Measurements from ENCODE around the gene ZNF618.

Gene ZNF618

DNA sequence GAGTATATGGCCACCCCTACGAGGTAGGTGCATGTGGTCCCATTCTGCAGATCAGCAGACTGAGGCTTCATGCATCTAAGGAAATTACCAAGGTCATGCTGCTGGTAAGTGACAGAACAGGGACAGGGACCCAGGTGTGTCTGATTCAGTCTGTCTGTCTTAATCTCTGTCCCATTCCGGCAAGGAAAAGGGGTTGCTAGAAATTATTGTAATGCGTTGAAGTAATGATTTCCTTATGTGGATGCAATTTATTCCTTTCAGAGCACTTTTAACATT lies 125.2 kb downstream of the ZNF618 start:
- DNase-seq (ENCODE audit: low read depth): no peak

DNA sequence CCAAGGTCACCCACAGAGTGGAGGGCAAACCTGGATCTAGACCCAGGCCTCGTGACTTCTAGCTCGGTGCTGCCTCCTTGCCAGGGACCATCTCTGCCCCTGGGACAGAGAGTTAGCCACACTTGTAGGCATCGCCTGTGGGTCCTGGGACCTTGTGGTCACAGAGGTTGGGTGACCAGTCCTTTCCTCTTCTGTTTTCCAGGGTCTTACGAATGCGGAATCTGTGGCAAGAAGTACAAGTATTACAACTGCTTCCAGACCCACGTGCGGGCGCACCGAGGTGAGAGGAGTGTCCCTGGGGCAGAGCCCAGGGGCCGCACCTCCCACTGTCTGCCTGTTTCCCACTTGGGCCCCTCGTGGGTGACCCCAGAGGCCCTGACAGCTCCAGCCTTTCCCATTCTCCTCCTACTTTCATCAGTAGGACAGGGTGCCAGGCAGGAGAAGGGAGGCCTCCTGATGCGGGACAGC lies 125.7 kb downstream of the ZNF618 start:
- DNase-seq (ENCODE audit: low read depth): no peak

DNA sequence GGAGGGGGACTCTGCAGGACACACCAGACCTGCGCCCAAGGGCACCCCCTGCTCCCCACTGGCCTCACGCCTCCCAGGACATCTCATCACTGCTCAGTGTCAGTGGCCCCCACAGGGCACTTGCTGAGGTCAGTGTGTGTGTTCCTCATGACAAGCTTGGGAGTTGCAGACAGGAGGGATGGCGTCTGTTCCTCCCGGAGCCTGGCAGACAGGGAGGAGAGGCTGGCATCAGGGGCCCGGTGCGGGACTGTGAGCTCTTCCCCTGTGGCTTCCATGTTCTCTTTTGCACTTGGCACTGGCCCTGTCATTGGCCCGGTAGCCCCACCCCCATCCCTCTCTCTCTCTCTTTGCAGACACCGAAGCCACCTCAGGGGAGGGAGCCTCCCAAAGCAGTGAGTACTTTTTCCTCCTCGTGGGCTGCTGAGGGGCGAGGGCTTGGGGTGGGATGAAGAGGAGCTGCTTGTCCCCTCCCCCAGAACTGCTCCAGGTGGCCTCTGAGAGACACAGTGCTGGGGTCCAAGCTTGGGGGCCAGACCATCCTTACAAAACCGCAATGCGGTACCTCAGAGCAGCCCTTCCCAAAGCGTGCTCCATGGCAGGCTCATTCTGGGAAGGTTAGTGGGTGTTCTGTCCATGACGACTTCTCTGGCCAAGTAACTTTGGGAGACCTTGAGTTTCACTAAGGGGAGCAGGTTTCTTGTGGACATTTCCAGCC lies 126.3 kb downstream of the ZNF618 start:
- no peak for DNase-seq (ENCODE audit: low read depth)

DNA sequence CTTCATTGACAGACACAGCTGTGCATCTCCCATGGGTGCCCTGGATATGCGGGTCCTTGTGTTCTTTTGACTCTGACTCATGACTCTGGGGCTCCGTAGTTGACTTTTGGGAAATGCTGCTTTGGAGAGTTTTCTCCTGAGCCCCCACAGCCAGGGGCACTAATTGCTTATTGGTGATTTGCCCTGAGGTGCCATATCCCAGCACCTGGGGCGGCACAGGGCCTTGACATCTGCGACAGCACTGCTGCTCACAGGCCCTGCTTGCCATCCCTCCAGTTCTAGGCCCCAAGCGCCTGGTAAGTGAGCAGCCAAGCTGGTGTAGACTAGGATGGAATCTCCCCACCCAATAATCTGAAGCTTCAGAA lies 126.9 kb downstream of the ZNF618 start:
- DNase-seq (ENCODE audit: low read depth): no peak

DNA sequence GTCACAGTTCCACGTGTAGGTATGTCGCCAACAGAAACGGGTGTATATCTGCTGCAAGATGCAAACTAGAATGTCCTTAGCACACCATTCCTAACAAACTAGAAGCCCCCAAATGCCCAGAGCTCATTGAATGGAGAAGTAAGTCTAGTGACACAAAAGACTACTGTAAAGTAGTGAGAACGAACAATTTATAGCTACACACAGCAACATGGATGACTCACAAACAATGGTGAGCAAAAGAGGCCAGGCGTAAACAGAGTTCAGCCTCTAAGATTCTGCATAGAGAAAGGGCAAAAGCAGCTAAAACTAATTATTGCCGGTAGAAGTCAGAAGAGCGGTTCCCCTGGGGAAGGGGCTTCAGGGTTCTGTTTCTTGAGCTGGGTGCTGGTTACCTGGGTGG lies 127.2 kb downstream of the ZNF618 start:
- no peak for DNase-seq (ENCODE audit: low read depth)

DNA sequence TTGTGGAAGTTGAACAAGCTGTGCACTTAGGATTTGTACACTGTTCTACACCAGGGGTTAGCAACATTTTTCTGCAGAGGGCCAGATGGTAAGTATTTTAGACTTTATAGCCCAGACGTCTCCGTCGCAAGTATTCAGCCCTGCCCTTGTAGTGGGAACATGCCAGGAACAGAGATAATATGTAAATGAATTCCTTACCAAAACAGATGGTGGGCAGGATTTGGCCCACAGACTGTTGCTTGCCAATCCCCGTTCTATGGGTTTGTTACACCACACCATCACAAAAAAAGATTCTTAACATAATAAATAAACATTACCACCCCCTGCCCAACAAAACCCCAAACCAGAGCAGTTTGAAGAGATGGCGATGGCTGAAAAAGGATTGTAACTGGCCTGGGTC lies 127.6 kb downstream of the ZNF618 start:
- no peak for DNase-seq (ENCODE audit: low read depth)

DNA sequence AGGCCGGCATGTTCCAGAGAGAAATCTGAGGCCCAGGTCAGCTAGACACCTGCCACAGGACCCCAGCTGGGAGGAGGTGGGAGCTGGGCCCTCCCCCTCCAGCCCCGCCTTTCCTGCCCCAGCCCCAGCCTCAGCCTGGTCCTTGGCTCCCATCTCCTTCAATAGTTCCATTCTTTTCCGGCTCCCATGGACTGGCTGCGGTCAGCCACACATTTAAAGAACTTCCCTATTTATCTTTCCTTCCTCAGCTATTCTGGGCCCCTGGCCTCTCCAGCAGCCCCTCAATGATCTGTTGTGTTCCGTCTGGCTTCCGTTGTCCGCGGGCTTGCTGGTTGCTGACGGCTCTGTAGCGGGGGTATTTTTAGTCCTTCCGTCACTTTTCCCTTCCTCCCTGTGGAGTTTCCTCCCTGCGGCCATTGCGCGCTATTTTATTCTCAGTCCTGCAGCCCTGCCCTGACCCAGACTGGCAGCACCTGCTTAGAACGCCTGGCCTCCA lies 128.2 kb downstream of the ZNF618 start:
- no peak for DNase-seq (ENCODE audit: low read depth)

DNA sequence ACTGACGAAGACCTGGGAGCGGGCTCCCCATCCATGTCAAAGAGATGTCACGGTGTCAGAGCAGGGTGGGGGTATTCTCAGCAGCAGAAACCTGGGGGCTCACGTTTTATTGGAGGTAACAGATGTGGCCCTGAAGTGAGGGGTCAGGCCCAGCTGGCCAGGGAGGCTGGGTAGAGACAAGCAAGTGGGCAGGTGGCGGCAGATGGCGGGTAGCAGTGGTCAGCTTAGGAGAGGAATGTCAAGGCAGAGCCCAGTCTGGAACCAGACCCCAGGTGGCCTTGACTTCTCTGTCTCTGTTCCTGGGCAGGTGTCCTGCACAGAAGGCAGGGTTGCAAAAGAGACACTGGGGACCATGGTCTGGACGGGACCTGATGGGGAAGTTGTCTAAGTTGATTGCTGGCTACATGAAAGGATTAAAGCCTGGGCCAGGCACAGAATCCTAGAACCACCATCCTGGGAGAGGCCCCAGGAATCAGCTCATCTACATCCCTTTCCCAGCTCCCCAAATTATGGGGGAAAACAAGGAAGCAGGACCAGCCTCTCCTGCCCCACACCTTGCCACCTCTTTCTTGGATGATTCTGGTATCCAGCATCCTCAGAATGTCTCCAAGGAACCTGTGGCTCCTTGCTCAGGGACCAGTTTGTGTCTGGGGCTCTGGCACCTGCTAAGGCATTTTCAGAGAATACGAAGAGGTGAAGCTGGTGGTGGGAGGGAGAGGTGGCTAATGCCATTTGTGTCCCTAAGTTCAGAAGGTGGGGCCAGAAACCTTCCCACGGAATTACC lies 129.5 kb downstream of the ZNF618 start:
- no peak for DNase-seq (ENCODE audit: low read depth)

DNA sequence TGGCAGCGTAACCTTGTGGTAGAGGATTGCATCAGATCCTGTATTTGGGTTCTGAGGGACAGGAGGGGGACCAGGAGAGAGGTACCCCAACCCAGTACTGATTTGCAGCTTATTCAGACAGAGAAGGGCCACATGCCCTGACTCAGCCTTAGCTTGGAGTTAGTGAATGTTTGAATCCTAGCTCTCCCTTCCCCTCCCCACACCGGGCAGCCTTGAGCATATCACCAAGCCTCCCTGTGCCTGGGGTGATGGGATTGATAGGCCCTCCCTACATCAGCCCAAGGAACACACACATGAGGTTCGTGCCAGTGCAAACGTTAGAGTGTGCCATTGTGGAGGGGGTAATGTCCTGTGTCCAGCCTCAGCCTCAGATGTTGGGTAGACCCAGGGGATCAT lies 130.0 kb downstream of the ZNF618 start:
- no peak for DNase-seq (ENCODE audit: low read depth)

DNA sequence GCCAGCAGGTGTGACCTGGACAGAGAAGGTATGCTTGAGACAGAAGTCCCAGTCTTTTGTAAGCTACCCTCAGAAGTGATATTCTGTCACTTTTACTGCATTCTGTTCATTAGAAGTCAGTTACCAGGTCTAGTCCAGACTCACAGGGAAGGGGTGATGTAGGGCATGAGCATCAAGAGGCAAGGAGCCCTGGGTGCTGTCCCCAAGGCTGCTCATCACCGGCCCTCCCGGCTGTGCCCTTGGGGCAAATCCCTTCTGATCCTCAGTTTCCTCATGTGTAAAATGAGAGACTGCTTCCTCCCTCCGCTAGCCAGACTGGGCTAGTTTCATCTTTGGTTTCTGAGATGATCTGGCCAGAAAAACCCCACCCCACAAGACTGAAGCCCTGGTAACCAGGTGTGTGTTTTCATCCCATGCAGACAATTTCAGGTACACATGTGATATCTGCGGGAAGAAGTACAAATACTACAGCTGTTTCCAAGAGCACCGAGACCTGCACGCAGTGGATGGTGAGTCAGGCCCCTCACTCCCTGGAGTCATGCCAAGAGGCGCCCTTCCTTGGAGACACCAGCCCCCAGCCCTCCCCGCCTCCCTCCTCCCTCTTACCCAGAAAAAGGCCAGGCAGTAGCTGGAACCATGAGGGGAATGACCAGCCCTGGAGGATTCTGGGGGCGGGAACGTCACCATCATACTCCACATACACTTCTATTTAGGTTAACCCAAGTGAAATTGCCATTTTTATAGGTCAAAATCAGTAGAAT lies 131.0 kb downstream of the ZNF618 start:
- no peak for DNase-seq (ENCODE audit: low read depth)

DNA sequence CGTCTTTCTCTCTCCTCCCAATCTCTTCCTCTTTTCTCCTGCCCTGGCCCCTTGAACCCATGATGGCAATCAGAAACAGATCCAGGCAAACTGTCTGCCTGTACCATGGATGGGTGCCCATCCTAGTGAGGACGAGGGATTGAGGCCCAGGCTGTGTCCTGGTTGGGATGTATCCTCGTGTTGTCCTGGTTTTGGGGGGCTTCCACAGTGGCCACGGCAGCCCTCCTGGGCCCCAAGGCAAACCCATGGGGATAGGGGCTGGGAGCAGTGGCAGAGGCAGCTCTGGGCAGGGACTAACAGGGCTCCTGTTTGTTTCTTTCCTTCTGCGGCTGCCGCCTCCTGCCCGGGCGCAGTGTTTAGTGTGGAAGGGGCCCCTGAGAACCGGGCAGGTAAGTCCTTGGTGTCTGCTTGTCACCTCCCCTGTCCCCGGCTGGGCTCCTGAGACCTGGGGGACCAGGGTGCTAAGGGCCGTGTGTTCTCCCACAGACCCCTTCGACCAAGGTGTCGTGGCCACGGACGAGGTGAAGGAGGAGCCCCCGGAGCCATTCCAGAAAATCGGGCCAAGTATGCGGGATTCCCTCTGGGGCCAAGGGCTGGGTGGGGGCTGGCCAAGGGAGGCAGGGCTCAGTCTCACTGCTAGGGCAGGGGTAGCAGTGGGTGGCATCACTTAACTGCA lies 132.0 kb downstream of the ZNF618 start:
- DNase-seq (ENCODE audit: low read depth): no peak

DNA sequence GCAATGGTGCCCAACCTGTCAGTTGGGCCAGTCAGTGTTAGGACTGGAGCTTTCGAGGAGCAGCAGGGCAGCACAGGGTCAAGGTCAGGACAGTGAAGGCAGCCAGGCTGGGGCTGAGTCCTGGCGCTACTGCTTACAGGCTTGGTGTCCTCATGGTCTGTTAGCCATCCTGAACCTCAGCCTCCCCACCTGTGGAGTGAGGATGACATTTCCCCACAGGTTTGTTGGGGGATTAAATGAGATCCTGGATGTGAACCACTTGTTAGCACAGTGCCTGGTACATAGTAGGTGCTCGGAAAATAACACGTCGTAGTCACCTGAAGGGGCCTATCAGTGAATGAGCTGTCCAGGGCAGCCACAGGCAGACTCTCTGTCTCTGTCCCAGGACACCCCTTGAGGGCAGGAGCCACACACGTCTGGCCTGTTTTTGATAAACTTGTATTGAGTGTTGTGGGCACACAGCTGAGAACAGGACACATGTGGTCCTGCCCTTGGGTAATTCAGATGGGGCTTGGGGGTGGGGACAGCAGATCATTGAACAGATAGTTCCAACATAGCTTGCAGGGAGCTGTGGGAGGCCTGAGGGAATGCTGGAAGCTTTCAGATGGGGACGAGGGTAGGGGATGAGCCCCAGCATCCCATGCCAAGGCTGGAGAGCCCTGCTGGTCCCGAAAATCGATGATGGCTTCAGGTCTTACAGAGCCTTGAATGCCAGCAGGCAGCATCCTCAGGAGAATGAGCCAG lies 132.7 kb downstream of the ZNF618 start:
- no peak for DNase-seq (ENCODE audit: low read depth)

DNA sequence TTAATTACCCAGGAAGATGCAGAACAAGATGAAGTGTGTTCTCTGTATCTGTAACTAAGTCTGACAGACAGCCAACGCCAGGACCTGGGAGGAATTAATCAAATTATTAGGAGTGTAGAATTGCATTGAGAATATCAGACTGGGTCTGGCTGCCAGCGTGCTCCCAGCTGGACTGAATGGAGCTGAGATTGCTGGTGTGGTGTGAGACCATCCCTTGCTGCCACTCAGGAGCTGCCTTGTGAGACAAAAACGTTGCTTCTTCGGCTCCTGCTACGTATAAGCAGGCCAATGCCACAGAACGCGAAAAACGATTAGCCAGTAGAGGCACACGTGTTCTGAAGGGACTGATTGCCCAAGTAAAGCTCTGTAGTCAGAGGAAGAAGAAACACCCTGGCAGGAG lies 135.2 kb downstream of the ZNF618 start:
- DNase-seq (ENCODE audit: low read depth): no peak

DNA sequence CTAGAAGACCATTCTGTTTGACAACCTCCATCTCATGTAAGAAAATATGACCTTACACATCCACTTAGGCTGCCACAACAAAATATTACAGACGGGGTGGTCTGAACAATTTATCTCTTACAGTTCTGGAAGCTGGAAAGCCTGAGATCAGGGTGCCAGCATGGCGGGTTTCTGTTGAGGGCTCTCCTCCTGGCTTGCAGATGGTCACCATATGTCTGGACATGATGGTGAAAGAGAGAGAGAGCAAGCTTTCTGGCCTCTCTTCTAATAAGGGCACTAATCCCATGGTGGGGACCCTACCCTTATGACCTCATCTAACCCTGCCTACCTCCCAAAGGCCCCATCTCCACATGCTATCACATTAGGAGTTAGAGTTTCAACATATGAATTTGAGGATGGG lies 136.0 kb downstream of the ZNF618 start:
- DNase-seq (ENCODE audit: low read depth): no peak

DNA sequence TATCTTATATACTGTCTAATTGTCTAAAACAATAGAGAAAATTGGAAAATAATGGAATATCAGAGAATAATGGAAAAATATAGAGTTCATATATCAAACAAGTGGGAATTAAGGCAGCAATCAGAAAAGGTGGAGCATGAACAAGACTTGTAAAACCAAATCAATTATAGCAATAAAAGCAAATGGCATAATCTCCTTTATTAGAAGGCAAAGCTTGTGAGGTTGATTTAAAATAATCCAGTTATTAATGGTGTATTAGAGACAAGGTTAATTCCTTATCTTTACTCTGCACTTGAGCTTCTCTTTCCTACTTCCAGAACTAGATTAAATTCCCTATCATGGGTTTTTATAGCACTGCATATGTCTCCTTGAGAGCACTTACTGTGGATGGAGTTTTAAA lies 137.9 kb downstream of the ZNF618 start:
- DNase-seq (ENCODE audit: low read depth): no peak

DNA sequence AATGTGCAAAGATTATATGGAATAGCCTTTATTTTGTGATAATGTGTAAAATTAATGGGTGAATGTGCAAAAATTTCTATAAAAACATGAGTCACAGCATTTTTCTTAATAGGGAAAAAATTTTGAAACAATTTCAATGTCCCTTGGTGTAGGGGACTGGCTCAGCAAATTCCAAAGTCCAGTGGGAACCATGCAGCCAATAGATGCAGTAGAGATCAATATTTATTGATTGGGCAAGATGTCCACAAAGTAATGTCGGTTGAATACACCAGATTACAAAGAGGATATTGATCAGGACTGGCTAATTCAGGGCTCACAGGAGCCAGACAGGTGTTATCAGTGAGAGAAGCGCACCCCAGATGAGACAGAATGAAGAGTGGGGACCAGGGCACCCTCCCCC lies 139.5 kb downstream of the ZNF618 start:
- DNase-seq (ENCODE audit: low read depth): no peak

DNA sequence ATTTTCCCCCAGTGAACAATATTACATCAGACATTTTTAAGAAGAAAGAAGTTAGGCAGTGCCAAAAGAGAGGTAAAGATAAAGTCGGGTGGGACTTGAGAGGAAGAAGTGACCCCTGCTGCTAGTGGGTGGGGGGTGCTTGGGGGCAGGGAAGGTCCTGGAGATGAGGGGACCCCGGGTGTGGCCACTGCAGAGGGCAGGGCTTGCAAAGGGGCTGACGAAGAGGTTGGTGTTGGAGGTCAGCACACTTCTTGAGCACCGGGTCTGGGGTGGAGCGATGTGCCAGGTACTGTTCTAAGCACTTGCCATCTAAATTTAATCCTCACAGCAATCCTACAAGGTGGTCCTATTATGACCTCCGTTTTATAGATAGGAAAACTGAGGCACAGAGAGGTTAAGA lies 140.0 kb downstream of the ZNF618 start:
- DNase-seq (ENCODE audit: low read depth): no peak

DNA sequence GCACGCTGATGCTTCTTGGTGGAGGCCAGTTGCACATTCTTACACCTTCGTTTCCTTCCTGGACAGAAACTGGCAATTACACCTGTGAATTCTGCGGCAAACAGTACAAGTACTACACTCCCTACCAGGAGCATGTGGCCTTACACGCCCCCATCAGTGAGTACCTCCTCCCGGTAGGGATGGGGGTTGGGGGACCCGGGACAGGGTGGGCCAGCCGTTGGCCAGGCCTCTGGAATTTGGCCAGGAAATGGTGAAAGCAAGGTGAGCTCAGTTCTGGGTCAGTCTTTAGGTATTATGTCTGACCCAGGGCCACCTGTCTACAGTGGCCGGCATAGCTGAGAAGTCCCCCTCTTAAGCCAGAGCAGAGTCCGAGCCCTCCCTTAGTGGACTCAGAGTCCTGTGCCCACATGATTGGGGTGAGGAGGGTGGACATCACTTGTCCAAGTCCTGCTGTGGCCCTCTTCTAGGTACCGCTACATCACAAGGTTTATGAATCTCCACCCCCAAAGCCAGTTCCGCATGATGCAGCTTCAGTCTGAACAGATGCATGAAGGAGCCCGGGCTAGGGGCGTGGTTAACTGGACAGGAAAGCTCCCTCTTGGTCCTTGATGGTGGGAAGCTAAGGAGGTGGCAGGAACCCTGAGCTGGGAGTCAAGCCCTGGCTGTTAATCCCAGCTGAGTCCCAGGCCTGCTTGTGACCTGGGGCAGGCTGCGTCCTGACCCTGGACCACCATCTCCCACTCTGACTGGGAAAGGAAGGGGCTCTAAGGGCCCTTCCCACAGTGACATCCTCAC lies 140.7 kb downstream of the ZNF618 start:
- no peak for DNase-seq (ENCODE audit: low read depth)

DNA sequence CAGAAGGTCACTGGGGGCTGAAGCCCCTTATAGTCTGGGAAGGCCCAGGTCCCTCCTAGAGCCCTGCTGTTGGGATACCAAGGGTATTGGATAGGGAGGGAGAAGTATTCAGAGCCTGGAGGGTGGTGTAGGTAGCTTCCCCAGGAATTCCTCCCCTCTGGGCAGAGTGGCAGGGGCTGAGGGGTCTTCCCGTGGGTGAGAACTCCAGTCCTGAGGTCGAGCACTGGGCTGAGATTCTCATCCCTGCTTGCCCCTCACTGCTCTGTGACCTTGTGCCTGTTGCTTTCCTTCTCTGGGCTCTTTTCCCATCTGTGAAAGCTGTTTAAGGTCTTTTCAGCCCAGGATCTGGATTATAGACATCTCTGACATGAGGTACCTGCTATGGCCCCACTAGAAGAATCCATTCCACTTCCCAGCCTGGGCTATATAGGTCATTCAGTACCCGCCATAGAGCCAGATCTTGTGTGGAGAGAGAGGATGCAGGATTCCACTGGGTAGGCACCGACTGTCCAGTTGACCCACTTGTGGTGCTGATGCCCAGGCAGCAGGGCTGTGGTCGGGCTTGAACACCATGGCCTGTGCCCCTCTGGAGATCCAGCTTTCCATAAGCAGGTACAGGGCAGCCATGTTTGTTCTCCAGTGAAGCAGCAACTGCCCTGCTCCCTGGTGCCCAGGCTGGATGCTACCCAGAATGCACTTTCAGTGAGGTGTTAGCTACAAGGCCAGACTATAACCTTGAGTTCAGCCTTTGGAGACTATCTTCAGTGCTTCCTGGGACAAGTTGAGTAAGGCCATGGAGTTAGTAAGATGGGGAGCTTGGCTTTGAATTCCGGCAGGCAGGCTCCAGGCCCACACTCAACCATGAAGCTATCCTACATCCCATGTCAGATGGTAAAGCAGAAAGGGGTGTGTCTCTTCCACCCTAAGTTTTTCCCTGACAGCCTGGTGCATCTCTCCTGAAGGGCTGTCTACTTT lies 141.9 kb downstream of the ZNF618 start:
- no peak for DNase-seq (ENCODE audit: low read depth)

DNA sequence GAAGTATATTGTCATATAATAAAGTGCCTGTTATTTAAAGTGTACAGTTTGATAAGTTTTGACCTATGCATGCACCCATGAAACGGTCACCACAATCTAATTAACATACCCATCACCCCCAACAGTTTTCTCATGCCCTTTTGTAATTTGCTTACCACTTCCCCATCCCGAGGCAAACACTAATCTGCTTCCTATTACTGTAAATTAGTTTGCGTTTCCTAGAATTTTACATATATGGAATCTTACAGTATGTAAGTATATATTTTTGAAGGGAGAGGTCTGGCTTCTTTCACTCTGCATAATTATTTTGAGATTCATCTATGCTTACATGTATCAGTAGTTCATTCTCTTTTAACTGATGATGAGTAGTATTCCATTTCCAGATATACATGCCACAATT lies 145.5 kb downstream of the ZNF618 start:
- DNase-seq (ENCODE audit: low read depth): no peak

Data from stimulated activated CD8-positive, alpha-beta memory T cell treated with anti-CD3 and anti-CD28 coated beads, Interleukin-15, amount 100 ng/mL, for 1 hour (primary cell).